Measurements from ENCODE around the gene SEMA6C.

The SEMA6C gene

DNA sequence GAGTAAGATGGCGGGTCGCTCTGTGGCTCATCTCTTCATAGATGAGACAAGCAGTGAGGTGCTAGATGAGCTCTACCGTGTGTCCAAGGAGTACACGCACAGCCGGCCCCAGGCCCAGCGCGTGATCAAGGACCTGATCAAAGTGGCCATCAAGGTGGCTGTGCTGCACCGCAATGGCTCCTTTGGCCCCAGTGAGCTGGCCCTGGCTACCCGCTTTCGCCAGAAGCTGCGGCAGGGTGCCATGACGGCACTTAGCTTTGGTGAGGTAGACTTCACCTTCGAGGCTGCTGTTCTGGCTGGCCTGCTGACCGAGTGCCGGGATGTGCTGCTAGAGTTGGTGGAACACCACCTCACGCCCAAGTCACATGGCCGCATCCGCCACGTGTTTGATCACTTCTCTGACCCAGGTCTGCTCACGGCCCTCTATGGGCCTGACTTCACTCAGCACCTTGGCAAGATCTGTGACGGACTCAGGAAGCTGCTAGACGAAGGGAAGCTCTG, 12.4 kb upstream of the SEMA6C start:
- DNase-seq, result no peak

DNA sequence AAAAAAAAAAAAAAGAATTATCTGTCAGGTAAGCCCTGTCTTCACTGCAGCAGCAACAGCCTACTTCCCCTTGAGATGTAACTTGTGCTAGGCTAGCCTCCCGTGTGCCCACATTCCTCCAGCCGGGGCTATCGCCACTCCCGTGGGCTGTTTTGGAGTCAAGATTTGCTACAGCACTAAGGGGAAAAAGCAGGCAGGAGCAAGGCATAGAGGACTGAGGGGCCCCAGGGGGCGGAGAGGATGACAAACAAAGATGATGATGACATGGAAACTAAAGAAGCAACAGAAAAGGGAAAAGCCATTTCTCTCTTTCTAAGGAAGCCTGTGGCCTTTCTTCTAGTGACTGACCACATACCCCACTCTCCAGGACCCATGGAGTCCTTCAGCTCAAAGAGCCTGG, 11.9 kb upstream of the SEMA6C start:
- DNase-seq, result no peak

GRCh38 chr1:151157067-151157531, 10.7 kb upstream of the SEMA6C start:
- DNase-seq, result no peak

GRCh38 chr1:151156515-151156819, 10.0 kb upstream of the SEMA6C start, which contains the start of gene TNFAIP8L2:
TNFAIP8L2 (plus strand) TSS chr1:151156649; CDS start chr1:151158698, 2,049 bp downstream.
- no peak for DNase-seq

DNA sequence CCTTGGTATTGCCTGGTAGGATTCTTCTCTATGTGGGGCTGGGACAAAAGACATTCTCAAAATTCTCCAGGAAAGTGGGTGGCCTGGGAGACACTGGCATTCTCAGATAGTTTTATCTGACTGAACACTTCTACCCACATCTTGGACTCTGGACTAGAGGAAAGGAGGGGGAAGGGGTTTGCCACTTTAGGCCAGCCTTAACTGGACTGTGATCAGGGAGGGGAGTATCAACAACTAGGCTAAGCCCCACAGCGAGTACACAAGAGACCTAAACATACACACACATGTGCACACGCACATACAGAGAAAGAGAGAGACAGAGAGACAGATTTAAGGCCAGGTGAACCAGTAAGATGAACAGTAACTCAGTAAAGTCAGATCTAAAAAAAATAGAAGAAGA, 1.2 kb upstream of the SEMA6C start:
- no peak for DNase-seq

DNA sequence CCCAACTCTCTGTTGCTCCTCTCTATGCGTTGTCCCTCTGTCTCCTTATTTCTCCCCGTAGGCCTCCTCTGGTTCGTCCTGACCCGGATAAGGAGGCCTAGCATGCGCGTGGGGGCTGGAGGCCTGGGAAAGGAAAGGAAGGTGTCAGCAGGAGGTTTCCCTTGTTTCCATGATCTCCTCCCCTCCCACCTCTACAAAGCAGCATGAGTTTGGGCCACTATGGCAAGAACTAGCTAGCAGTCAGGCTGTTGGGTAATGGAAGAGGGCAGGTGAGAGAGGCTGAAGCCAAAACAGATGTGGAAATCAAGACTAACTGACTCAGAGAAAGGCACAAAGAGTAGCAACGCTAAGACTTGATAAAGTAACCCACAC, 687 bp upstream of the SEMA6C start:
- no peak for DNase-seq

DNA sequence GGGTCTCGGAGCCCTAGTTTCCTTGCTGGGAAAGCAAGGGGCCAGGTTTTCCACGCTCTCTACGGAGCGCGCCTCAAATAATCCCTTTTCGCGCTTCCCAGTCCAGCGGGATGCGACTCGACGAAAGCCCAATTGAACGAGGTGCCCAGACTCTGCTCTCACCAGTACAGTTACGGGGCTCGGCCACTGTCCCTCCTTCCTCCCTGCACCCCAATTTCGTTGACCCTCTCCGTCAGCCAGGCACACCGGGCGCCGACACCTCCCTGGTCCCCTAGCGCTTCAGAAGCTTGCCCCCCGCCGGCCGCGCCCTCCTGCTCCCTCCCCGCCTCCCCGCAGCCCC, 389 bp downstream of the SEMA6C start:
- no peak for DNase-seq

DNA sequence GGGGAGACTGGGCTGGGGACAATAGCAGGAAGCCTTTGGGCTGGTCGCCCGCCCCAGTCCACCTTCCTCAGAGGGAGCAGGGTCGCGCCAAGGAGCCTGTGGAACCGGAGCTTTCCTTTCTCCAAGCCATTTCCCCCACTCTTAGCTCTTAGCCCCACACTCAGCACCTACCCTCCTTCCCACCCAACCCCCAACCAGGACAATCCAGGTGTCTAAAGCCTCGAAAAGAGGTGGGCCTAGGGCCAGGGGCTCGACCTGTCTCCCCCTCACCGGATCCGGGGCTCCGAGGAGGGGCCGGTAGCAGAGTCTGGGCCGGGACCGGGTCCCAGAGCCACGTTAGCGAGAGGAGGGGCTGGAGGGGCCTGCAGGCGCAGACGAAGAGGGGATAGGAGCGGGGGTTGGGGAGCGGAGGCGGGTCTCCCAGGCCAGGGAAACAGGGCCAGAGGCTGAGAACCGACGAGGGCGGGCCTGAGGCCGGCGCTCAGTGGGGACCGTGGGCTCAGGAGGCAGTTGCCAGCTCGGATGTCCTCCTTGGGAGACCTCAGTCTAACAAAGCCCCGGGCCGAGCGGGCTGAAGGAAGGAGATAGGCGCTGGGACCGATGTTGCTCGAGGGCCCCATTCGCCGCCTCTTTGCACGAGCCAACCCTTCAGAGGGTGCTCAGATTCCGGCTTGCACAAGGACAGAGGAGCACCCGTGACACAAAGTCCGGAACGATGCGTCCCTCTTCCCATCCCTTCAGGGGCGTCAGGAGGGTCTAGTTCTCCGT, 943 bp downstream of the SEMA6C start:
- DNase-seq, result no peak

DNA sequence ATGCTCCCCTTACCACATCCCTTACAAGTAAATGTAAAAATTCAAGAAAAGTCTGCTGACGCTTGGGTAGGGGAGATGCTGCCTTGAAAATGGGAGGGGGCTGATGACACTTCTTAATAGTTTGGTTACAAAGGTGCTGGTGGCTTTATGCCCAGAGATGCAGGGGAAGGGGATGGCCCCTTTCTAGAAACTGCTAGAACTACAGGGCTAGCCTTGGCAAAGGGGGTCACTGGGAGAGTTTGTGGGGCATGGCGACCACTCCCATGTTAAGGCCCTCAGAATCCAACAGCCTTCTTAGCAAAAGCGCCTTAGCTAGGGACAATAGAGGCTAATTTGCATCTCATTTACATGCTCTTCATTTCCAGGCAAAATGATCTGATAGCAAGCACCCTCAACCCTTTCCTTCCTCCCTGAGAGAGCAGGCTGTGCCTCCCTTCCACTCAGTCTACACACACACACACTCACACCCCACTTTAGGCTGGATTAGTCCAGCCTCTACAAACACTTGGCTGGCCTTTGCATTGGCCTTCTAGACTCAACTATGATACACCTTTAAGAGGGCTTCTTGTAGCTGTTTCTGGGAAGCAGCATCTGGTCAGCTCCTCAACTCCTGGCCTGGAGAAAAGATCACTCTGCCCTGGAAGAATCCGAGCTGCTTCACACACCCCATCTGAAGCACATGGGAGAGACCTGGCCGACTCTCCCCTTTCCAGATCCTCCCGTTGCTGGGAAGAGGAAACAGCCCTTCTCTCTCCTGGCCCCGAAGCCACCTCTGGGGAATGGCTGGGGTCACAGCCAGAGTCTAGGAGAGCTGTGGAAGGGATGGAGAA, 1.7 kb downstream of the SEMA6C start:
- no peak for DNase-seq

DNA sequence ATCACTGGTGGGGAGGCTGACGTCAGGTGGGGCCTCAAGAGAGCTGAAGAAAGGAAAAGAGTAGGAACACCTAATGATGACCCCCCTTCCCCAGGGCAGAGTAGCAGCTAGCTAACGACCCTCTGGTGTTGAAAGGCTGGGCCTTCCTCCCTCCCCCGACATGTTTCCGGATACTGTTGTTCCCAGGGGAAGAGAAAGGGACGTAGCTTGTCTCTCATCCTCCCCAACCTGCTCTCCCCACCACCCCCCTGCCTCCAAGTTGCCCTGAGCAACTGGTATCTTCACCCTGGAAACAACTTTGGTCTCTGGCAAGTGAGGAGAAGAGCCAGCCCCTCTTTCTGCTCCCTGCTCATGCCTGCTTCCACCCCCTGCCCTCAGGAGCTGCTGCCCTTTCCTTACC, 2.4 kb downstream of the SEMA6C start:
- DNase-seq, result no peak

- DNase-seq, result no peak
Measured at GRCh38 chr1:151143057-151143435, 3.4 kb downstream of the SEMA6C start.

DNA sequence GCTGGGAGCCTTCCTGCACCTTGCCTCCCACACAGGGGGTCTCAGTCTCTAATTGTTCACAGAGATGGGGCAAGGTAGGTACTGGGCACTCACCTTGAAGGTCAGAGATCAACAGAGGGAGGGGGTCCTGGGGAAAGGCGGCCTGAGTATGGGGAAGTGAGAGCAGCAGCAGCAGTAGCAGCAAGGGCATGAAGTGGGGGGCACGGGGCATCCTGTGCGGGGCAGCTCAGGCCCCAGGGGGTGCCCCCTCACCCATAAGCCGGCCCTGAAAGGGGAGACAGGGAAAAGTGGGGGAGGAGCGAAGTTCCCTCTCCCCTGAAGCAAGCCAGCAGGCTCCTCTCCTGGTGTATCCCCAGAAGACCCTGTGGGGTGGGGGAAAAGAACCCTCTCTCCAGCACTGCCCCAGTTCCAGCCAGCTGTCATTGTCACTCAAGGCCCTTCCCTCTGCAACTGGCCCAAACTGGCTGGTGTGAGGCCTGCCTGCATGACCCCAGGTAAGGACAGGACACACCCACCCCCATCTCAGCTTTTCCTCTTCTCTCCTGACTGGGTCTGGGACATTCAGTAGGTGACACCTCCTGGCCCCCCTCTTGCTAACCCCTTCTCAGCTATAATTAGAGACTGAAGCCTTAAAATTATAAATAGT, 3.9 kb downstream of the SEMA6C start:
- no peak for DNase-seq

GRCh38 chr1:151137789-151138188, 8.6 kb downstream of the SEMA6C start:
- DNase-seq, result no peak

DNA sequence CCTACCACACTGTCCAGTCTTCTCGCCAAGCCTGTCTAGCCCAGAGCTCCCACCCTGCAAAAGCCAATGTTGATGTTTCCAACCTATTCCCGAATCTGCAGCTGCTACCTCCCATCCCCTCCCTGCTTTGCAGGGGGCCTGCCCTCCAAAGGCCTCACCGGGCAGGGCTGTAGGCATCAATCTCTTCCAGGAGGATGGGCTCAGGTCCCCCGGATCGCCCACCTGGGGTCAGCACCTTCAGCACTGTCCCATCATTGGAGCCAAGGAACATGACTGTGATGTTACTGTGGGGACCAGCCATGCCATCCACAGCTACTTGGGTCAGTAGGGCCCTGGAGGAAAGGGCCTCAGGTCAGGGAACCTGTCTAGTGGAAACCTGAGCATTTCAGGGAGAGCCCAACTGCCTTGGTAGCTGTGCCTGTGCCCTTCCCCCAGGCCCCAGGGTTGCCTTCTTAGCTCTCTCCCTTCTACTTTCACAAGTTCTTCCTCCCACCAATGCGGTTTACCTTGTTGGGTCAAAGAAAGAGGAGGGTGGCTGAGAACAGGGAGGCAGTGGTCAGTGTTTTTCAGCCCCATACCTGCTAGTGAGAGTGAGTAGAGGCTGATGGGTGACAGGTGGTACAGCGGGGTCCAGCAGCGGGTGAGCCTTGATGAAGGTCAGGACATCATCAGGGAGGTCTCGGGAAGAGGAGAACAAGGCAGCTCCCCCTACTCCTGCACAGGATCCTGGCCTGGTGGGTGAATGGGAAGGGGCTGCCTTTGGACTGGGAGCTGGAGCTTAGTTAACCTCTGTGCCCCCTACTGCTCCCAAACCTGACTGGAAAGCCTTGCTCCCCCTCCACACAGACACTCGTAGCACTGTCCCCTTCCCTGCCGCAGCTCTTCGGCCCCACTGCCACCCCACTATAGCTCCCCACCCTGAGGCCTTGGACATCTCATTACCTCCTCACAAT, 10.7 kb downstream of the SEMA6C start:
- no peak for DNase-seq

- DNase-seq, result no peak
Measured at GRCh38 chr1:151134991-151135390, 11.4 kb downstream of the SEMA6C start.

DNA sequence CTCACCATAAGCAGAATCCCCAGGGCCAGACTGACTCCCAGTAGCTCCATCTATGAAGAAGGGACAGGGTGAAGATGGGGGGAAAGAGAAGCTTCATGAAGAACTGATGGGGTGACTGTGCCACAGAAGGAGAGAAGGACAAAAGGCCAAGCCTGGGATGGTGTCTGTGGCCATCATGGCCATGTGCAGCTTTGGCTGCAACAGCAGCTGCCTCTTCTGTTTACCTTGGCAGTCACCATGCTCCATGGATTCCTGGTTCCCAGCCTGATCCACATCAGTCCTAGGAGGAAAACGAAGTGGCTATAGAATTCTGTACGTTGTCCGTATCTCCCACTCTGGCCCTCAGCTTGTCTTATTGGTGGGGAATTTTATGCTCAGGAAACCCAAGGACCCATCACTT, 12.0 kb downstream of the SEMA6C start:
- DNase-seq, result no peak

DNA sequence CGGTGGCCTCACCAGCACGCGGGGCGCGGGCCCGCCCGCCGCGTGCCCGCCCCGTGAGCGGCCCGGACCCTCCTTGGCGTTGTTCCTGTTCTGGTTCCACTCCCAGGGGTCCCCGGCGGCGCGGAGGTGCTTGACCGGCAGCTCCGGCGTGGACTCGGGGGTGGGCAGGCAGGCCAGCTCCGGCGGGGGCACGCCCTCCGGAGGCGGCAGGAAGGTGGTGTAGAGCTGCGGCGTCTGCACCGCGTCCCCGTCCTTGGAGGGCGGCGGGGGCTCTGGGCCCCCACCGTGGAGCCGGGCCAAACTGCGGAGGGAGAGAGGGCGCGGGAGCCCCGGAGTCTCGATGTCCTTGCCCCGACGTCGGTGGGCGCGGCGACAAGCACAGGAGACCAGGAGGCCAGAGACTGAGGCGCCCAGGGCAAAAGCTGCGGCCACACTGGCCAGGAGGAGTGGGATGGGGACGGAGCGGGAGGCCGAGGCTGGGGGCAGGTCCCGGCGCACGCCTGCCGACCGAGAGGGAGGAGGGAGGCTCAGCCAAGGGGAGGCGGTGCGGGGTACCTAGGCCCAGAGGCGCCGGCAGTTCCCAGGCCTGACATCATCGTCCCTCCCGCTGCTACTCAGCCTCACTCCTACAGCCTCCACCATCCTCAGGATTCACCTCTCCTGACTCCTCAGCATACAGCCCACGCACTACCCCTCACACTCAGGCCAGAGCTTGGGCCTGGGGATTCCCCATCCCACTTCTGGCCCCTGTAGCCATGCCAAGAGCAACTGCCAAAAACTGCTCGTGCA, 13.2 kb downstream of the SEMA6C start:
- no peak for DNase-seq

- no peak for DNase-seq
Measured at GRCh38 chr1:151132335-151133017, 14.0 kb downstream of the SEMA6C start.

DNA sequence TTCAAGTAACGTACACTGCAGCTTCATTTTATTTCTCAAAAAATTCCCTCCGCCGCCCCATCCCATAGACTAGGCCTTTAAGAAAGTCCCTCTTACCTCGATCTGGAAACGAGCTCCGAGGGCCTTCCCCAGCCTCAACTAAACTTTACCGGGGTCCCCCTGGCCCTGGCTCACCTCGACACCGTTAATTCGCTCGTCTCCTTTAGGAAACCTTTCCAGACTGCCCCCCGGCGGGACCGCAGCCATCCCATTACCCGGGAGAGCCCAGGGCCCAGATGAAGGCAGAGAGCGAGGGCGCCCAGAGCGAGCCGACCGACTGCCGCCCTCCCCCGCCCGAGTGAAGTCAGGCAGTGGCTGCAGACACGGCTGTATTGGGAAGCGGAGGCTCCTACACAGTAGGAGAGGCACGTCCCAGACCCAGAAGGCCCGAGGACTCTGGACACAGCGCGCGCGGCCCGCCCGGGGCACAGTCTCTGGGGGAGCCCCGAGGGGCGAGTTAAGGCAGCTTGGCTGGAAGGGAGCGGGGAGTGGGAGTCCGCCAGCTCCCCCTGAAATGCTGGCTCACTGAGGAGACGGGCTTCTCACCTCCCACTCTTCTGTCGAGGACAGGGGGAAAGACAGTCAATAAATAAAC, 14.6 kb downstream of the SEMA6C start:
- no peak for DNase-seq

DNA sequence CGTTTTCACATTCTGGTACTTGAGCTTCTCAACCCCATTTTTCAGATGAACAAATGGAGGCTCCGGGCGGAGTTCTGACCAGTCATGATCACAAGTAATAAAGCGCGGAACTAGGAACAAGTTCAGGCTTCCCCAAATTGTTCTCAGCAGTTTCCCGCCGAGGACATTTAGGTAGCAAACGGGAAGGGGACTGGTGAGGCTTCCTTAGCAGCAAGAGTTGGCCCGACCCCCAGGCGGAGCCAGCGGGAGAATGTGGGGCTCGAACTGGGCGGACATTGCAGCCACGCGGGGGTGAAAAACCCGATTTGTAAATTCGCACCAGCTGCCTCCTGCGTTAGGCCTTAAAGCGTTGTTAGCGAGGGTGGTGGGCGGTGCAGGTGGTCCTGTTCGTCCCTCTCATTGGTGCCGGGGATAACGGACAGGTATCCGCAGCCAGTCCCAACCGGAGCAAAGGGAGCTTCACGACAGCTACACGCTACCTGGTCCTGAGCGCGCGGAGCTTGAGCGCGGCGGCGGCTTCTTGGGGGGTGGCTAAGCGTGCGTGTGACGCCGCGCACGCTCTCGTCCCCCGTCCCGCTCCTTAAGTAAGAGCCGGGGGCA, 15.3 kb downstream of the SEMA6C start:
- no peak for DNase-seq
